Measurements from ENCODE around the gene FOXN3.

FOXN3 gene

DNA sequence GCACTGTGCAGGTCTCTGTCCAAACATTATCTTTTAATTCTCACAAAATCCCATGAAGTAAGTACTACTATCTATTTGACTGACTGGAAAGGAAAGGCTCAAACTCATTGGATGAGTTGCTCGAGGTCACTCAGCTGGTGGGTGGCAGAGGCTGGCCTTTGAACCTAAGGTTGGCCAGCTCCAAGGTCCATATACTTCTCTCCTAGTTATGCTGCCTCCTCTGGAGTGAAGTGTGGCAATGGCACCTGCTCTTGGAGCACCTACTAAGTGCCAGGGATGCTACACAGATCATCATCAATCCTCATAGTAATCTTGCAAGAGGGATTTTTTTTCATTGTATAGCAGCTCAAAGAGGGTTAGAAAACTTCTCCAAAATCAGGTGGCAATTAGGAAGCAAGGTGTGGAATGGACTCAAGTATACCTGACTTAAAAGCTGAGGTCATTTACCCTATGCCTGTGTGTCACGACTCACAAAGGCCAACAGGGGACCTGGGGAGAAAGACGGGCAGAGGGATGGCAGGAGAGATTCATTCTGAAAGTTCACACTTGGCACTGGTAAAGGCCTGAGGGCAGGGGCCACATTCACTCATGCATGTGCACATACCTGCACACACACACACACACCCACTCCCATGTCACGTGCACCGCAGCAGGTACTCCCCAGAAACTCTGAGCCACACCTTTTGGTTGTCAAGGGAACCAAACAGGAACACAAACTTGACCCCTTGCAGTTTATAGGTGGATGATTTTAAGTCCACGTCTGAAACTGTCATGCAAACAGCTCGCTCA, 146.4 kb downstream of the FOXN3 start:
- Histone ChIP-seq H3K4me1 (ENCODE audit: control insufficient read depth in 5 of 5, insufficient read depth in 5 of 5, low read length in 5 of 5) (peaks cover 0 to 12% (median 12%) of the 10 kb centered on the region in 5 donors), H3K27ac (ENCODE audit: low read depth, low read length) (no peak overlapping the region), H3K27me3 (ENCODE audit: control insufficient read depth in 5 of 5, insufficient read depth in 4 of 5, low read length in 5 of 5) (no peaks in the 10 kb centered on the region), H3K9ac (ENCODE audit: low read length in 5 of 5) (no peak overlapping the region), H3K9me3 (ENCODE audit: control insufficient read depth in 5 of 5, low read length in 5 of 5) (no peaks in the 10 kb centered on the region), H3K4me3 (ENCODE audit: low read depth in 1 of 5, low read length in 5 of 5) (no peak overlapping the region), H3K36me3 (ENCODE audit: control insufficient read depth in 5 of 5, insufficient read depth in 5 of 5, low read length in 5 of 5) (peaks cover 0 to 11% (median 5%) of the 10 kb centered on the region in 5 donors)

DNA sequence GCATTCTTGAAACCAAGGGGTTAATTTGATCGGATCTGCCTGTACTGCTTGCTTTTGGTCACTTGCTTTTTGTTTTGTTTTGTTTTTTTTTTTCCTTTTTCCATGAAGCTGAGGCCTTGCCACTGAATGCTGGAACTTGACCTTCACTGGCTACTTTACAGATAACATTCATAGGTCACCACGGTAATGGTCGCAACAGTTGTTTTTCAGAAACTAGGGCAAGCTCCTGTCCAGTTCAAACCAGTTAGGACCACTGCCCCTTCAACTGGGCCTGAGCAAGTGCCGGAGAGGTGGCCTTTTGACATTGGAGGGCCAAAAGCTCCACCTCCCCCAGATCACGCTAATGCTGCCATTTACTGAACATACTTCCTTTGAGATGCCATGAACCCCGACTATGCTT, 147.6 kb downstream of the FOXN3 start:
- Histone ChIP-seq H3K4me3 (ENCODE audit: low read depth in 1 of 5, low read length in 5 of 5) (no peak overlapping the region), H3K36me3 (ENCODE audit: control insufficient read depth in 5 of 5, insufficient read depth in 5 of 5, low read length in 5 of 5) (peaks cover 0 to 5% (median 4%) of the 10 kb centered on the region in 5 donors), H3K4me1 (ENCODE audit: control insufficient read depth in 5 of 5, insufficient read depth in 5 of 5, low read length in 5 of 5) (peaks cover 0 to 12% (median 12%) of the 10 kb centered on the region in 5 donors), H3K27me3 (ENCODE audit: control insufficient read depth in 5 of 5, insufficient read depth in 4 of 5, low read length in 5 of 5) (no peaks in the 10 kb centered on the region), H3K9ac (ENCODE audit: low read length in 5 of 5) (no peak overlapping the region), H3K27ac (ENCODE audit: low read depth, low read length) (no peak overlapping the region), H3K9me3 (ENCODE audit: control insufficient read depth in 5 of 5, low read length in 5 of 5) (no peaks in the 10 kb centered on the region)

DNA sequence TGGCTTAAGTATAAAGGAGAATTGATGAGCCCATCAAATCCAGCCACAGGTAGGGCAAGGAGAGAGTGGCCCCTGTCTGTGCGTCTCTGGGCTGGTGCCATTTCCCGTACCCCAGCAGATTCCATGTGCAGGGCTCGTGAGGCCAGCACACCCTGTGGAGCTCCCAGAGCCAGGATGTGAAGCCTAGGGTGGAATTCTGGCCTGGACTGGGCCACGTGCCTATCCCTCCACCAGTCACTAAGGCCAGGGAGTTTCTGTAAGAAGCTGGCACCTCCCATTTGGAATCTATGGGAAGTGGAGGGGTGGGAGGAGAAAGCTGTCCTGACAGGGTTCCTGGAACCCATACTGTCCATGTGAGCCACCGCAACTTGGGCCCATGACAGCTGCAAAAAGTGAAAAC, 148.5 kb downstream of the FOXN3 start:
- no peaks in the 10 kb centered on the region for H3K9me3 ChIP-seq (ENCODE audit: control insufficient read depth in 5 of 5, low read length in 5 of 5)
- no peak overlapping the region for H3K27ac ChIP-seq (ENCODE audit: low read depth, low read length)
- peaks cover 0 to 12% (median 12%) of the 10 kb centered on the region in 5 donors for H3K4me1 ChIP-seq (ENCODE audit: control insufficient read depth in 5 of 5, insufficient read depth in 5 of 5, low read length in 5 of 5)
- H3K27me3 ChIP-seq (ENCODE audit: control insufficient read depth in 5 of 5, insufficient read depth in 4 of 5, low read length in 5 of 5), result no peaks in the 10 kb centered on the region
- H3K9ac ChIP-seq (ENCODE audit: low read length in 5 of 5), result no peak overlapping the region
- H3K4me3 ChIP-seq (ENCODE audit: low read depth in 1 of 5, low read length in 5 of 5), result no peak overlapping the region
- H3K36me3 ChIP-seq (ENCODE audit: control insufficient read depth in 5 of 5, insufficient read depth in 5 of 5, low read length in 5 of 5), result peaks cover 0 to 5% (median 4%) of the 10 kb centered on the region in 5 donors

DNA sequence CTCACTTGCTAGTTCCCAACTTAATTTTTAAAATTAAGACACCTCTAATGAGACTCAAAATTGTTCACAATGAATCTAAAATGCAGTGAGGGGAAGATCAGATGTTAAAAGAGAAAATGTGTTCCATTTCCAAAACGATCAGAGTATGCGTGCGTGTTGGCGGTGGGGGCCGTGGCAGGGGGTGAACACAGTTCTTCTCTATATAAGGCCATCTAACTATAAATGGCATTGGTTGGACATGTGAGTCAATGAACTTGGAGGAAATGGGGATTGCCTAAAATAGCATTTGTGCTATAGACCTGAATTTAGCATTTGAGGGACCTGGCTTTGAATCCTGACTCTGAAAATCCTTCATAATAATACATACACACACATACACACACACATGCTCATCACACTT, 149.4 kb downstream of the FOXN3 start:
- H3K9me3 ChIP-seq (ENCODE audit: control insufficient read depth in 5 of 5, low read length in 5 of 5), result no peaks in the 10 kb centered on the region
- peaks cover 0 to 12% (median 5%) of the 10 kb centered on the region in 5 donors for H3K4me1 ChIP-seq (ENCODE audit: control insufficient read depth in 5 of 5, insufficient read depth in 5 of 5, low read length in 5 of 5)
- no peak overlapping the region for H3K27ac ChIP-seq (ENCODE audit: low read depth, low read length)
- H3K9ac ChIP-seq (ENCODE audit: low read length in 5 of 5), result no peak overlapping the region
- no peak overlapping the region for H3K4me3 ChIP-seq (ENCODE audit: low read depth in 1 of 5, low read length in 5 of 5)
- peaks cover 0 to 5% (median 4%) of the 10 kb centered on the region in 5 donors for H3K36me3 ChIP-seq (ENCODE audit: control insufficient read depth in 5 of 5, insufficient read depth in 5 of 5, low read length in 5 of 5)
- no peaks in the 10 kb centered on the region for H3K27me3 ChIP-seq (ENCODE audit: control insufficient read depth in 5 of 5, insufficient read depth in 4 of 5, low read length in 5 of 5)

DNA sequence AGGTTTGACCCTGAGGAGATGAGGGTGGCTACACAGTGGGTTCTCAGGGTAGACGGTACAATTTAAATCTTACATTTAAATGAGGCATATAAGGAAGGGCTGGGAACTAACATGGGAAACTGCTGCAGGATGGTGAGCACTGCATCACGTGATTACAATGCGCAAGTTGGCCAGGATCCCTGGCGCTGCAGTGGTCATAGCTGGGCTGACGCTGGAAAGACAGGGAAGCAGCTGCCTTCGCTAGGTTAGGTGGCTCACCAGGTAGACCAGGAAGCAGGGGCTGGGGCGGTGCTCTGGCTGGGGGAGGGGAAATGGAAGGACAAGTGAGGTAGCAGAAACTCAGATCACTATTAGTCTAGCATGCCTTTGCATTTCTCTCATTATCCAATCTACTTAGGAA, 149.9 kb downstream of the FOXN3 start:
- H3K9me3 ChIP-seq (ENCODE audit: control insufficient read depth in 5 of 5, low read length in 5 of 5), result no peaks in the 10 kb centered on the region
- H3K4me1 ChIP-seq (ENCODE audit: control insufficient read depth in 5 of 5, insufficient read depth in 5 of 5, low read length in 5 of 5), result peaks cover 0 to 12% (median 5%) of the 10 kb centered on the region in 5 donors
- no peaks in the 10 kb centered on the region for H3K27me3 ChIP-seq (ENCODE audit: control insufficient read depth in 5 of 5, insufficient read depth in 4 of 5, low read length in 5 of 5)
- no peak overlapping the region for H3K27ac ChIP-seq (ENCODE audit: low read depth, low read length)
- H3K4me3 ChIP-seq (ENCODE audit: low read depth in 1 of 5, low read length in 5 of 5), result no peak overlapping the region
- peaks cover 0 to 5% (median 4%) of the 10 kb centered on the region in 5 donors for H3K36me3 ChIP-seq (ENCODE audit: control insufficient read depth in 5 of 5, insufficient read depth in 5 of 5, low read length in 5 of 5)
- no peak overlapping the region for H3K9ac ChIP-seq (ENCODE audit: low read length in 5 of 5)

DNA sequence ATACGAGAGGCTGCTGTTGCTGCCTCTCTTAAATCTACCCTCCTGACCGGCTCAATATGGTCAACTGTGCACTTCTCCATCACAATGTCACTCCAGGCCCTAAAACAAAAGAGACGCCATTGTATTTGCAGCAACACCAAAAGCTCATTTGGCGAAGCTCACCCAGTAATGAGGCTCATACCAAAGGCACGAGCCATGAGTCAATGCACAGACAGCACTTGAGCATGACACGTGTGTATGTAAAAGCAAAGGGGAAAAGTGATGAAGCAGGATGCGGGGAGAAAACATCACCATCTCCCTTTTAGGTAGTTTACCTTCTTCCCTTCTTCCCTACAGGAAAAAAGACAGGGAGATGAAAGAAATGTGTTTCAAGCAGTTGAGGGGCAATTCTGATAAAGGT, 150.3 kb downstream of the FOXN3 start:
- H3K9me3 ChIP-seq (ENCODE audit: control insufficient read depth in 5 of 5, low read length in 5 of 5), result no peaks in the 10 kb centered on the region
- no peak overlapping the region for H3K9ac ChIP-seq (ENCODE audit: low read length in 5 of 5)
- no peak overlapping the region for H3K27ac ChIP-seq (ENCODE audit: low read depth, low read length)
- peaks cover 0 to 5% (median 4%) of the 10 kb centered on the region in 5 donors for H3K36me3 ChIP-seq (ENCODE audit: control insufficient read depth in 5 of 5, insufficient read depth in 5 of 5, low read length in 5 of 5)
- H3K4me3 ChIP-seq (ENCODE audit: low read depth in 1 of 5, low read length in 5 of 5), result no peak overlapping the region
- peaks cover 0 to 12% (median 5%) of the 10 kb centered on the region in 5 donors for H3K4me1 ChIP-seq (ENCODE audit: control insufficient read depth in 5 of 5, insufficient read depth in 5 of 5, low read length in 5 of 5)
- no peaks in the 10 kb centered on the region for H3K27me3 ChIP-seq (ENCODE audit: control insufficient read depth in 5 of 5, insufficient read depth in 4 of 5, low read length in 5 of 5)

DNA sequence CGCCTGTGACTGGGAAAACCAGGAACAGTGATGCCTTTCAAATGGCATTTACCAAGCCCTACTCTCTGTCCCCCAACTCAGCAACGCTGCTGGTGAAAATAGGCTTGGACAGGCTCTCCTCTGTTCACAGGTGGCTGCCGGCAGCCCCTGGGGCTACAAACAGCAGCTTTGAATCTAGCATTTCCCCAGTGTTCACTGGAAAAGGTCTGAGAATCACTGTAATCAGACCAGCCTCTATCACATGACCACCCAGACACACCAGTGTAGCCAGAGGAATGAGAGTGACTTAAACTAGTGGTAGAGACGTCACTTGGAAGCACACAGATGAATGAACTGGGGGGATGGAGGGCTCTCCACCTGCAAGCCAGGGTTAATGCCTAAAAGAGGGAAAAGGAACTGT, 151.8 kb downstream of the FOXN3 start:
- H3K36me3 ChIP-seq (ENCODE audit: control insufficient read depth in 5 of 5, insufficient read depth in 5 of 5, low read length in 5 of 5), result peaks cover 0 to 10% (median 4%) of the 10 kb centered on the region in 5 donors
- H3K4me1 ChIP-seq (ENCODE audit: control insufficient read depth in 5 of 5, insufficient read depth in 5 of 5, low read length in 5 of 5), result peaks cover 0 to 12% (median 5%) of the 10 kb centered on the region in 5 donors
- H3K4me3 ChIP-seq (ENCODE audit: low read depth in 1 of 5, low read length in 5 of 5), result no peak overlapping the region
- H3K9ac ChIP-seq (ENCODE audit: low read length in 5 of 5), result no peak overlapping the region
- H3K27ac ChIP-seq (ENCODE audit: low read depth, low read length), result no peak overlapping the region
- no peaks in the 10 kb centered on the region for H3K9me3 ChIP-seq (ENCODE audit: control insufficient read depth in 5 of 5, low read length in 5 of 5)
- no peaks in the 10 kb centered on the region for H3K27me3 ChIP-seq (ENCODE audit: control insufficient read depth in 5 of 5, insufficient read depth in 4 of 5, low read length in 5 of 5)

DNA sequence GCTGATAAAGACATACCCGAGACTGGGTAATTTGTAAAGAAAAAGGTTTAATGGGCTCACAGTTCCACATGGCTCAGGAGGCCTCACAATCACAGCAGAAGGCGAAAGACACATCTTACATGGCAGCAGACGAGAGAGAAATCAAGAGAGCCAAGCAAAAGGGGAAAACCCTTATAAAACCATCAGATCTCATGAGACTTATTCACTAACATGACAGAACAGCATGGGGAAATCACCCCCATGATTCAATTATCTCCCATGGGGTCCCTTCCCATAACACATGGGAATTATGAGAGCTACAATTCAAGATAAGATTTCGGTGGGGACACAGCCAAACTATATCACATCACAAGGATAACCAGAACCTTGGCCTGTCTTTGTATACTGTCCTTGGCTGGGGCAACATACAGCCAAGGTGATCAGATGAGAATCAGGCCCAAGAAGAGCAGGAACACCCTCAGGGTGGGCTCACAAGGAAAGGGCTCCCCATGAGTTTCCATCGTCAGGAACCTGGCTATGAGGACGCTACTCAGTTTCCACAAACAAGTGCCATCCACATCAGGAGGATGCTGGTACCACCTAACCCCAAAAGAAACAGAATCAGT, 152.7 kb downstream of the FOXN3 start:
- Histone ChIP-seq H3K9me3 (ENCODE audit: control insufficient read depth in 5 of 5, low read length in 5 of 5) (no peaks in the 10 kb centered on the region), H3K9ac (ENCODE audit: low read length in 5 of 5) (no peak overlapping the region), H3K36me3 (ENCODE audit: control insufficient read depth in 5 of 5, insufficient read depth in 5 of 5, low read length in 5 of 5) (peaks cover 0 to 10% (median 4%) of the 10 kb centered on the region in 5 donors), H3K4me1 (ENCODE audit: control insufficient read depth in 5 of 5, insufficient read depth in 5 of 5, low read length in 5 of 5) (peaks cover 0 to 12% (median 5%) of the 10 kb centered on the region in 5 donors), H3K4me3 (ENCODE audit: low read depth in 1 of 5, low read length in 5 of 5) (no peak overlapping the region), H3K27me3 (ENCODE audit: control insufficient read depth in 5 of 5, insufficient read depth in 4 of 5, low read length in 5 of 5) (no peaks in the 10 kb centered on the region), H3K27ac (ENCODE audit: low read depth, low read length) (no peak overlapping the region)

DNA sequence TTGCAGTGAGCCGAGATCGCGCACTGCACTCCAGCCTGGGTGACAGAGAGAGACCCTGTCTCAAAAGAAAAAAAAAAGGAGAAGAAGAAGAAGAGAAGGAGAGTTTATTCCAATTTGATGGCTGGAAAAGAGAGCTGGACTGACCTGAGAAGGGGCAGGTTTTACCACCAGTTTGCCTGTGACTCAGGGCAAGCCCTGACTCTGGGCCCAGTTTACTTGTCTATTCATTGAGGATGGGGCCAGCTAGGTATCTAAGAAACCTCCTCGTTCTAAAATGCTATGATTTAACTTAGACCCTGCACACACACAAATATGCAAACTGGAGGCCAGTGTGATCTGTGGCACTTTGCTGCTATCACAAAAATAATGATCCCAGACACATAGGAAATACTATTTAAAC, 155.0 kb downstream of the FOXN3 start:
- peaks cover 0 to 11% (median 10%) of the 10 kb centered on the region in 5 donors for H3K36me3 ChIP-seq (ENCODE audit: control insufficient read depth in 5 of 5, insufficient read depth in 5 of 5, low read length in 5 of 5)
- no peaks in the 10 kb centered on the region for H3K27me3 ChIP-seq (ENCODE audit: control insufficient read depth in 5 of 5, insufficient read depth in 4 of 5, low read length in 5 of 5)
- H3K27ac ChIP-seq (ENCODE audit: low read depth, low read length), result no peak overlapping the region
- no peaks in the 10 kb centered on the region for H3K9me3 ChIP-seq (ENCODE audit: control insufficient read depth in 5 of 5, low read length in 5 of 5)
- H3K9ac ChIP-seq (ENCODE audit: low read length in 5 of 5), result no peak overlapping the region
- no peaks in the 10 kb centered on the region for H3K4me1 ChIP-seq (ENCODE audit: control insufficient read depth in 5 of 5, insufficient read depth in 5 of 5, low read length in 5 of 5)
- no peak overlapping the region for H3K4me3 ChIP-seq (ENCODE audit: low read depth in 1 of 5, low read length in 5 of 5)

DNA sequence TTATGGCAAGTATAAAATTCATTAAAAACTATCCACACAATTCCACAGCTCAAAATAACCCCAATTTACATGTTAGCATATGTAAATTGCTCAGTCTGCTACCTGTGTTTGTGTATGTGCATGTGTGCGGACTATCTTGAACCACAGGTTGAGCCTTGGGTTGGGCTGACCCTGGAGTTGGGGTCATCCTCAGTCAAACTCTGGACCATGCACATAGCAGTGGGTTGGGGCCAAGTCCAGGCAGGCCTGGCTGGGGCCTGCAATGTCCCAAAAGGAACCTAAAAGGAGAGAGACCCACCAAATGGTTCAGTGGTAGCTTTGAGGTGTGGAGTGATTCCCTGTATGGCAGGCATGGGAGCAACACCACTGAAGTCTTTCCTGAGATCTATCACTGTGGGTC, 156.1 kb downstream of the FOXN3 start:
- Histone ChIP-seq H3K27ac (ENCODE audit: low read depth, low read length) (no peak overlapping the region), H3K4me1 (ENCODE audit: control insufficient read depth in 5 of 5, insufficient read depth in 5 of 5, low read length in 5 of 5) (no peaks in the 10 kb centered on the region)

More for the DNA sequence above, 156.1 kb downstream of the FOXN3 start:
- Histone ChIP-seq H3K4me3 (ENCODE audit: low read depth in 1 of 5, low read length in 5 of 5) (no peak overlapping the region), H3K9ac (ENCODE audit: low read length in 5 of 5) (no peak overlapping the region), H3K36me3 (ENCODE audit: control insufficient read depth in 5 of 5, insufficient read depth in 5 of 5, low read length in 5 of 5) (peaks cover 0 to 9% (median 4%) of the 10 kb centered on the region in 5 donors), H3K27me3 (ENCODE audit: control insufficient read depth in 5 of 5, insufficient read depth in 4 of 5, low read length in 5 of 5) (no peaks in the 10 kb centered on the region), H3K9me3 (ENCODE audit: control insufficient read depth in 5 of 5, low read length in 5 of 5) (no peaks in the 10 kb centered on the region)

Measured in subcutaneous abdominal adipose tissue (tissue), 5 donors.